Measurements from ENCODE around the gene ARID1B. TPM values are rescaled to one million over a fixed set of nuclear protein-coding genes. Genes with fewer than 3 reads are reported as not detected.

The ARID1B gene
- total and polyA plus RNA-seq, 9 of the 15 experiments (the other 6 are each of a cell fraction or from before 2014, with no cell fraction given), result 12.5 to 50.5 (median 25.8) TPM

DNA sequence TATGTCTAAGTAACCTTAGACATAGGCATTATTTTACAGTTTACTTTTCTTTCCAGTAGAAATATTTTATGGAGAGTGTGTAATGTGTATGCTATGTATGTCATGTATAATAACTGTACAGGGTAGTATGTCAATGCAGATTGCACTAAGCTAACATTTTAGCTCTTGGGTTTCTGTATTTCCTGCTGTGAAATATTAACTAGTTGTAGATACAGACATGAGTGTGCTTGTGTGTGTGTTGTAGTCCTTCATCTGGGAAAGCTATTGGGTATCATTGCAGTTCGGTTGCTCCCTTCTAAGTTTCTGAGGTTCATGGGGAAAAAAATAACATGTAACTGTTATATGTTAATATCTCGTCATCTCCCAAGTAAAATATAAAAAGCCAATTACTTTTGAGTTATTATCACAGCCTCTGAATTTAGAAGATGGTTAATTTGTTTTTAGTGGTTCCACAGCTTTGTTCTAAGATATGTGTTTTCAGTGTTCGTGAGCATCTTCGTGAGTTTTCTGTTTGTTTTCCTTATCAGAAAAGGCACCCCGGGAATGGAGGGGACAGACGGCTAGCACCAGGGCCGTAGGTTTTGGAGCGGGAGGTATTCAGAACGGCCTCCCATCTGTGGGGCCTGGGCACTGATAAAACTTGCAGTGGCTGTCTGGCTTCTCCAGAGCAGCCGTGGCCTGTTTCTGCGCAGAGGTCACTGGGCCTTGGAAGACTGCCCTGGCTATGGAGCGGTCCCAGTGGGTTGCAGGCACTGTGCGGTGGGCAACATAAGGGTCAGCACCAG lies 215.0 kb downstream of the ARID1B start (continued):
- TF ChIP-seq TCF3 (CRISPR knock-in tag; IDR thresholded peaks at IDR 0.05) (peak; percentile 65), HMG20B (CRISPR knock-in tag; IDR thresholded peaks at IDR 0.05) (no peak), CTBP1 (IDR thresholded peaks at IDR 0.05; ENCODE audit: borderline replicate concordance) (peak; percentile 44; the same call in 1 of the 2 replicates), ZNF780A (CRISPR knock-in tag; IDR thresholded peaks at IDR 0.05) (no peak), ZNF551 (CRISPR knock-in tag; IDR thresholded peaks at IDR 0.05) (no peak), SIN3A (IDR thresholded peaks at IDR 0.05; ENCODE audit: borderline replicate concordance in 2 of 2, control insufficient read depth in 1 of 2, low read depth in 2 of 2, low read length in 2 of 2) (no peak), POLR2G (IDR thresholded peaks at IDR 0.05; ENCODE audit: low read depth, low read length) (no peak), MCM5 (IDR thresholded peaks at IDR 0.05; ENCODE audit: low read depth) (no peak), TAL1 (IDR thresholded peaks at IDR 0.05) (peak; percentile 50; the same call in 1 of the 2 replicates), PTTG1 (tag; IDR thresholded peaks at IDR 0.05; ENCODE audit: low read depth) (no peak)
- TF ChIP-seq, protein P1, sequence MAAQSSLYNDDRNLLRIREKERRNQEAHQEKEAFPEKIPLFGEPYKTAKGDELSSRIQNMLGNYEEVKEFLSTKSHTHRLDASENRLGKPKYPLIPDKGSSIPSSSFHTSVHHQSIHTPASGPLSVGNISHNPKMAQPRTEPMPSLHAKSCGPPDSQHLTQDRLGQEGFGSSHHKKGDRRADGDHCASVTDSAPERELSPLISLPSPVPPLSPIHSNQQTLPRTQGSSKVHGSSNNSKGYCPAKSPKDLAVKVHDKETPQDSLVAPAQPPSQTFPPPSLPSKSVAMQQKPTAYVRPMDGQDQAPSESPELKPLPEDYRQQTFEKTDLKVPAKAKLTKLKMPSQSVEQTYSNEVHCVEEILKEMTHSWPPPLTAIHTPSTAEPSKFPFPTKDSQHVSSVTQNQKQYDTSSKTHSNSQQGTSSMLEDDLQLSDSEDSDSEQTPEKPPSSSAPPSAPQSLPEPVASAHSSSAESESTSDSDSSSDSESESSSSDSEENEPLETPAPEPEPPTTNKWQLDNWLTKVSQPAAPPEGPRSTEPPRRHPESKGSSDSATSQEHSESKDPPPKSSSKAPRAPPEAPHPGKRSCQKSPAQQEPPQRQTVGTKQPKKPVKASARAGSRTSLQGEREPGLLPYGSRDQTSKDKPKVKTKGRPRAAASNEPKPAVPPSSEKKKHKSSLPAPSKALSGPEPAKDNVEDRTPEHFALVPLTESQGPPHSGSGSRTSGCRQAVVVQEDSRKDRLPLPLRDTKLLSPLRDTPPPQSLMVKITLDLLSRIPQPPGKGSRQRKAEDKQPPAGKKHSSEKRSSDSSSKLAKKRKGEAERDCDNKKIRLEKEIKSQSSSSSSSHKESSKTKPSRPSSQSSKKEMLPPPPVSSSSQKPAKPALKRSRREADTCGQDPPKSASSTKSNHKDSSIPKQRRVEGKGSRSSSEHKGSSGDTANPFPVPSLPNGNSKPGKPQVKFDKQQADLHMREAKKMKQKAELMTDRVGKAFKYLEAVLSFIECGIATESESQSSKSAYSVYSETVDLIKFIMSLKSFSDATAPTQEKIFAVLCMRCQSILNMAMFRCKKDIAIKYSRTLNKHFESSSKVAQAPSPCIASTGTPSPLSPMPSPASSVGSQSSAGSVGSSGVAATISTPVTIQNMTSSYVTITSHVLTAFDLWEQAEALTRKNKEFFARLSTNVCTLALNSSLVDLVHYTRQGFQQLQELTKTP (IDR thresholded peaks at IDR 0.05; ENCODE audit: low read depth in 1 of 2, partially characterized antibody in 2 of 2), result no peak
- TF ChIP-seq, protein P2, sequence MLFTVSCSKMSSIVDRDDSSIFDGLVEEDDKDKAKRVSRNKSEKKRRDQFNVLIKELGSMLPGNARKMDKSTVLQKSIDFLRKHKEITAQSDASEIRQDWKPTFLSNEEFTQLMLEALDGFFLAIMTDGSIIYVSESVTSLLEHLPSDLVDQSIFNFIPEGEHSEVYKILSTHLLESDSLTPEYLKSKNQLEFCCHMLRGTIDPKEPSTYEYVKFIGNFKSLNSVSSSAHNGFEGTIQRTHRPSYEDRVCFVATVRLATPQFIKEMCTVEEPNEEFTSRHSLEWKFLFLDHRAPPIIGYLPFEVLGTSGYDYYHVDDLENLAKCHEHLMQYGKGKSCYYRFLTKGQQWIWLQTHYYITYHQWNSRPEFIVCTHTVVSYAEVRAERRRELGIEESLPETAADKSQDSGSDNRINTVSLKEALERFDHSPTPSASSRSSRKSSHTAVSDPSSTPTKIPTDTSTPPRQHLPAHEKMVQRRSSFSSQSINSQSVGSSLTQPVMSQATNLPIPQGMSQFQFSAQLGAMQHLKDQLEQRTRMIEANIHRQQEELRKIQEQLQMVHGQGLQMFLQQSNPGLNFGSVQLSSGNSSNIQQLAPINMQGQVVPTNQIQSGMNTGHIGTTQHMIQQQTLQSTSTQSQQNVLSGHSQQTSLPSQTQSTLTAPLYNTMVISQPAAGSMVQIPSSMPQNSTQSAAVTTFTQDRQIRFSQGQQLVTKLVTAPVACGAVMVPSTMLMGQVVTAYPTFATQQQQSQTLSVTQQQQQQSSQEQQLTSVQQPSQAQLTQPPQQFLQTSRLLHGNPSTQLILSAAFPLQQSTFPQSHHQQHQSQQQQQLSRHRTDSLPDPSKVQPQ (CRISPR knock-in tag; IDR thresholded peaks at IDR 0.05; ENCODE audit: borderline replicate concordance), result no peak
- TF ChIP-seq, protein P3, sequence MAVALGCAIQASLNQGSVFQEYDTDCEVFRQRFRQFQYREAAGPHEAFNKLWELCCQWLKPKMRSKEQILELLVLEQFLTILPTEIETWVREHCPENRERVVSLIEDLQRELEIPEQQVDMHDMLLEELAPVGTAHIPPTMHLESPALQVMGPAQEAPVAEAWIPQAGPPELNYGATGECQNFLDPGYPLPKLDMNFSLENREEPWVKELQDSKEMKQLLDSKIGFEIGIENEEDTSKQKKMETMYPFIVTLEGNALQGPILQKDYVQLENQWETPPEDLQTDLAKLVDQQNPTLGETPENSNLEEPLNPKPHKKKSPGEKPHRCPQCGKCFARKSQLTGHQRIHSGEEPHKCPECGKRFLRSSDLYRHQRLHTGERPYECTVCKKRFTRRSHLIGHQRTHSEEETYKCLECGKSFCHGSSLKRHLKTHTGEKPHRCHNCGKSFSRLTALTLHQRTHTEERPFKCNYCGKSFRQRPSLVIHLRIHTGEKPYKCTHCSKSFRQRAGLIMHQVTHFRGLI (CRISPR knock-in tag; IDR thresholded peaks at IDR 0.05), result no peak
- TF ChIP-seq, protein P4, sequence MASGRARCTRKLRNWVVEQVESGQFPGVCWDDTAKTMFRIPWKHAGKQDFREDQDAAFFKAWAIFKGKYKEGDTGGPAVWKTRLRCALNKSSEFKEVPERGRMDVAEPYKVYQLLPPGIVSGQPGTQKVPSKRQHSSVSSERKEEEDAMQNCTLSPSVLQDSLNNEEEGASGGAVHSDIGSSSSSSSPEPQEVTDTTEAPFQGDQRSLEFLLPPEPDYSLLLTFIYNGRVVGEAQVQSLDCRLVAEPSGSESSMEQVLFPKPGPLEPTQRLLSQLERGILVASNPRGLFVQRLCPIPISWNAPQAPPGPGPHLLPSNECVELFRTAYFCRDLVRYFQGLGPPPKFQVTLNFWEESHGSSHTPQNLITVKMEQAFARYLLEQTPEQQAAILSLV (tag; IDR thresholded peaks at IDR 0.05), result no peak
- TF ChIP-seq, protein P5, sequence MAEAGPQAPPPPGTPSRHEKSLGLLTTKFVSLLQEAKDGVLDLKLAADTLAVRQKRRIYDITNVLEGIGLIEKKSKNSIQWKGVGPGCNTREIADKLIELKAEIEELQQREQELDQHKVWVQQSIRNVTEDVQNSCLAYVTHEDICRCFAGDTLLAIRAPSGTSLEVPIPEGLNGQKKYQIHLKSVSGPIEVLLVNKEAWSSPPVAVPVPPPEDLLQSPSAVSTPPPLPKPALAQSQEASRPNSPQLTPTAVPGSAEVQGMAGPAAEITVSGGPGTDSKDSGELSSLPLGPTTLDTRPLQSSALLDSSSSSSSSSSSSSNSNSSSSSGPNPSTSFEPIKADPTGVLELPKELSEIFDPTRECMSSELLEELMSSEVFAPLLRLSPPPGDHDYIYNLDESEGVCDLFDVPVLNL (CRISPR knock-in tag; IDR thresholded peaks at IDR 0.05; ENCODE audit: low read depth), result no peak
- TF ChIP-seq, protein P6, sequence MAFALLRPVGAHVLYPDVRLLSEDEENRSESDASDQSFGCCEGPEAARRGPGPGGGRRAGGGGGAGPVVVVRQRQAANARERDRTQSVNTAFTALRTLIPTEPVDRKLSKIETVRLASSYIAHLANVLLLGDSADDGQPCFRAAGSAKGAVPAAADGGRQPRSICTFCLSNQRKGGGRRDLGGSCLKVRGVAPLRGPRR (CRISPR knock-in tag; IDR thresholded peaks at IDR 0.05), result no peak
